Measurements from ENCODE around the gene JAM2. TPM values are rescaled to one million over a fixed set of nuclear protein-coding genes. Genes with fewer than 3 reads are reported as not detected.

The JAM2 gene
- total RNA-seq, 1 experiment from 2014 or later, result 1.9 TPM

Other genes starting within 250 kb of the JAM2 start
- gene MRPL39, start 31.8 kb upstream of the JAM2 start, total RNA-seq (2014; rRNA removed; shearing (Covaris generic)), result 68.1 and 80.5 TPM in 2 replicates
- 100 and 114 TPM in 2 replicates for gene ATP5PF, start 95.6 kb downstream of the JAM2 start, total RNA-seq (2014; rRNA removed; shearing (Covaris generic))
- 19.0 and 23.8 TPM in 2 replicates for gene GABPA, start 95.7 kb downstream of the JAM2 start, total RNA-seq (2014; rRNA removed; shearing (Covaris generic))

All from RPMI7951 (cell line).